ENCODE results near the gene KCNH3. TPM values are rescaled to one million over a fixed set of nuclear protein-coding genes. Genes with fewer than 3 reads are reported as not detected.

KCNH3 gene
- total and polyA plus RNA-seq, 2 of the 13 experiments (the other 11 are each of a cell fraction or from before 2014, with no cell fraction given) = 0.01 to 0.07 TPM

GRCh38 chr12:49580572-49581535, 42.0 kb downstream of the KCNH3 start (continued):
- TF ChIP-seq ZNF263 (CRISPR knock-in tag; IDR thresholded peaks at IDR 0.05) (no peak), NRL (CRISPR knock-in tag; IDR thresholded peaks at IDR 0.05; ENCODE audit: borderline replicate concordance) (no peak; the same call in 1 of the 2 replicates), ATM (IDR thresholded peaks at IDR 0.05; ENCODE audit: borderline replicate concordance) (no peak), ZFP91 (CRISPR knock-in tag; IDR thresholded peaks at IDR 0.05; ENCODE audit: borderline replicate concordance) (peak; percentile 65), STAG1 (CRISPR knock-in tag; IDR thresholded peaks at IDR 0.05) (peak; percentile 89), ZNF224 (CRISPR knock-in tag; IDR thresholded peaks at IDR 0.05) (no peak), MIER3 (CRISPR knock-in tag; IDR thresholded peaks at IDR 0.05; ENCODE audit: borderline replicate concordance) (no peak), TOE1 (CRISPR knock-in tag; IDR thresholded peaks at IDR 0.05) (no peak), ZNF589 (CRISPR knock-in tag; conservative IDR thresholded peaks at IDR 0.05) (no peak), RARA (CRISPR knock-in tag; IDR thresholded peaks at IDR 0.05) (no peak), SRY (CRISPR knock-in tag; IDR thresholded peaks at IDR 0.05) (no peak), ZBTB26 (CRISPR knock-in tag; IDR thresholded peaks at IDR 0.05; ENCODE audit: borderline replicate concordance) (no peak), ZNF781 (CRISPR knock-in tag; IDR thresholded peaks at IDR 0.05; ENCODE audit: borderline replicate concordance, not compliant biosample characterization) (no peak), ZKSCAN1 (IDR thresholded peaks at IDR 0.05; ENCODE audit: low read length) (no peak), ZNF710 (CRISPR knock-in tag; IDR thresholded peaks at IDR 0.05; ENCODE audit: borderline replicate concordance) (no peak), ZSCAN22 (CRISPR knock-in tag; IDR thresholded peaks at IDR 0.05) (no peak), DDIT3 (CRISPR knock-in tag; IDR thresholded peaks at IDR 0.05) (no peak), ZNF143 (CRISPR knock-in tag; IDR thresholded peaks at IDR 0.05) (no peak), CCDC6 (CRISPR knock-in tag; IDR thresholded peaks at IDR 0.05) (no peak), ATF6 (CRISPR knock-in tag; conservative IDR thresholded peaks at IDR 0.05) (no peak), ZMYM4 (CRISPR knock-in tag; IDR thresholded peaks at IDR 0.05) (no peak), CENPBD1 (CRISPR knock-in tag; IDR thresholded peaks at IDR 0.05; ENCODE audit: borderline replicate concordance, low read depth) (no peak)

All from HepG2 (cell line).